GM20000 (cell line): ENCODE results near the gene BRINP3.

Source experiments
- DNase-seq: peaks from one replicate; pipeline ENCODE4 v3.0.0; 2012; ENCODE audit warnings: low spot score
- CTCF ChIP-seq: IDR thresholded peaks from 2 replicates; pipeline ENCODE4 v1.5.1; 2012; ENCODE audit warnings: mild to moderate bottlenecking, control low read depth; ENCODE audit errors: extremely low read depth, missing control alignments

BRINP3 gene

GRCh38 chr1:190328361-190328760, 149.3 kb downstream of the BRINP3 start:
- DNase-seq = no peak
- no peak for TF ChIP-seq CTCF

- no peak for TF ChIP-seq CTCF
- DNase-seq = no peak
Measured at GRCh38 chr1:190327271-190327670, 150.4 kb downstream of the BRINP3 start.

GRCh38 chr1:190323530-190323929, 154.1 kb downstream of the BRINP3 start:
- no peak for TF ChIP-seq CTCF
- no peak for DNase-seq

GRCh38 chr1:190322274-190322673, 155.4 kb downstream of the BRINP3 start:
- DNase-seq = no peak
- no peak for TF ChIP-seq CTCF

GRCh38 chr1:190320952-190321351, 156.7 kb downstream of the BRINP3 start:
- TF ChIP-seq CTCF = no peak
- DNase-seq = no peak

GRCh38 chr1:190312763-190313162, 164.9 kb downstream of the BRINP3 start:
- no peak for DNase-seq
- TF ChIP-seq CTCF = no peak

GRCh38 chr1:190303501-190303900, 174.2 kb downstream of the BRINP3 start:
- no peak for DNase-seq
- no peak for TF ChIP-seq CTCF
